DMS 273 treated with DMSO at 0.1 percent for 48 hours (cell line): ENCODE results near the gene AXIN1.
A peak's percentile ranks its signal among the peaks of the same experiment; 100 is the strongest.
"Not testable (repeated sequence)": the region's sequence is repeated elsewhere in the genome, so short reads cannot be mapped to it uniquely, and the experiment has no call there.

ENCODE experiments used
- DNase-seq: peaks from one replicate; lab custom pipeline; 2025; lab: John Stamatoyannopoulos, UW

The AXIN1 gene

DNA sequence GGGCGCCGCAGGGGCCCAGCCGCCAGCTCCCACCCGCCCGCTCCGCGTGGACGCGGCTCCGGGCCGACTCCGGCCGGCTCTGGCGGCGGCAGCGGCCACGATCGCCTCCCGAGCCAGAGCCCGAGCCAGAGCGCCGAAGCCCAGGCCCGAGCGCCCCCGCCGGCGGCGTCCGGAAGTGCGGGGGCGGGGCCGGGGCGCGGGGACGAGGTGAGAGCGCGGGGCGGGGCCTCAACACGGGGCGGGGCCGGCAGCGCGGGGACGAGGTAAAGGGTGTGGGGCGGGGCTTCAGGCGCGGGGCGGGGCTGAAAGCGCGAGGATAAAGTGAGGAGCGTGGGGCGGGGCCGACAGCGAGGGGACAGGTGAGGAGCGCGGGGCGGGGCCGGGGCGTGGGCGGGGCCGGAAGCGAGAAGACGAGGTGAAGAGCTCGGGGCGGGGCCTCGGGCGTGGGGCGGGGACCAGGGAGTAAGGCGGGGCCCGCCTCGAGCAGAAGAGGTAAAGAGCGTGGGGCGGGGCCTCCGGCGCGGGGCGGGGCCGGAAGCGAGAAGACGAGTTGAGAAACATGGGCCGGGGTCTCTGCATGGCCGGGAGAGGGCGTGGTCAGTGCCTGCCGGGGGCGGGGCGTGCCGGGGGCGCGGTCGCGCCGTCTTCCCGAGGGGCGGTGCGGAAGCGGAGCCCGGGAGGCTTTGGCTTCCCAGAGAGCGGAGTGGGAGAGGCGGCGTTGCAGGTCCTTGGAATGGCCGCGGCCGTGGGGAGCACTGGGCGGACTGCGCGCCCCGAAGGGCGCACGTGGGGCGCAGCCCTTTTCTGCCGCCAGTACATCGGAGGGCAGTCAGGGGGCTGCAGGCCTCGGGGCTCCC, at the start of gene AXIN1:
Gene AXIN1 (minus strand): TSS at position 177 of the 857 bp plus-strand sequence. CDS start 5,698 bp downstream, outside the sequence.
- DNase-seq = peak; percentile 99

DNA sequence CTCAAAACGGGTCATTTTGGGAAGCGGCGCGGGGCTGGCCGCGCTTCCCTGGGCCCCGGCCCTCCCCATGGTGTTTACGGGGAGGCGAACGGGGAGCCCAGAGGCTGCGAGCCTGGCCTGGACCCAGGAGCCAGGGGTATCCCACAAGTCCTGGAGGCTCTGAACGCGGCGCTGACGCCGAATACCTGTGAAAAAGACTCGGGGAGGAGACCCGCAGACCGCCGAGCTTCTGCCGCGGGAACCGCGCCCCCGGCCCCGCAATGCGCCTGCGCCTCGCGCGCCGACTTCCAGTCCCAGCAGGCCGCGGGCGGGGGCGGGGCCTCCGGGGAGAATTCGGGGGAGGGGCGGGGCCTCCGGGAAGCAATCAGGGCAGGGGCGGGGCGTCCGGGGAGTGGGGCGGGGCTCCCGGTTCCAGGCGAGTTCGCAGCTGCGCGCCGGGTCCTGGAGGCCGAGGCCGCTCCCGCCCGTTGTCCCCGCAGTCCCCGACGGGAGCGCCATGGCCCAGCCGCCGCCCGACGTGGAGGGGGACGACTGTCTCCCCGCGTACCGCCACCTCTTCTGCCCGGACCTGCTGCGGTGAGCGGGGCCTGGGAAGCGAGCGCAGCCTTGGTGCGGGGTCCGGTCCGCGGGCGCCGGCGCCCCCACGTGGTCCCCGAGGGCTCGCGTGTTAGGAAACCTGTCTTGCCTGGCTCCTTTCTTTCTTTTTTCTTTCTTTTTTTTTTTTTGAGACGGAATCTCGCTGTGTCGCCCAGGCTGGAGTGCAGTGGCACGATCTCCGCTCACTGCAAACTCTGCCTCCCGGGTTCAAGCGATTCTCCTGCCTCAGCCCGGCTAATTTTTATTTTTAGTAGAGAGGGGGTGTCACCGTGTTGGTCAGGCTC, 49.2 kb upstream of the AXIN1 start, which contains the start of gene DECR2:
Gene DECR2 (plus strand): TSS at position 418 of the 881 bp plus-strand sequence. CDS start 79 bp downstream, at position 497.
- DNase-seq = peak; percentile 74

DNA sequence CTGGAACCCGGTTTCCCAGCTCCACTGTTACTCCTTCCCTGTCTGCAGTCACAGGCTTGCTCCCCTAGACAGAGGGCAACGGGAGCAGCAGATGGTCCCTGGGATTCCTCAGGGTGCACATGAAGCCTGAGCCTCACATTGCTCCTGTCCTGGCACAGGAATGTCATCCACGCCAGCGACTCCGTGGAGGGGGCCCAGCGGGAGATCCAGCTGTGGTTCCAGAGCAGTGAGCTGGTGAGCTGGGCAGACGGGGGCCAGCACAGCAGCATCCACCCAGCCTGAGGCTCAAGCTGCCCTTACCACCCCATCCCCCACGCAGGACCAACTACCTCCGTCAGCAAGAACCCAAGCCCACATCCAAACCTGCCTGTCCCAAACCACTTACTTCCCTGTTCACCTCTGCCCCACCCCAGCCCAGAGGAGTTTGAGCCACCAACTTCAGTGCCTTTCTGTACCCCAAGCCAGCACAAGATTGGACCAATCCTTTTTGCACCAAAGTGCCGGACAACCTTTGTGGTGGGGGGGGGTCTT, 47.6 kb upstream of the AXIN1 start:
- DNase-seq = no peak

GRCh38 chr16:399340-400019, 47.0 kb upstream of the AXIN1 start:
- no peak for DNase-seq

DNA sequence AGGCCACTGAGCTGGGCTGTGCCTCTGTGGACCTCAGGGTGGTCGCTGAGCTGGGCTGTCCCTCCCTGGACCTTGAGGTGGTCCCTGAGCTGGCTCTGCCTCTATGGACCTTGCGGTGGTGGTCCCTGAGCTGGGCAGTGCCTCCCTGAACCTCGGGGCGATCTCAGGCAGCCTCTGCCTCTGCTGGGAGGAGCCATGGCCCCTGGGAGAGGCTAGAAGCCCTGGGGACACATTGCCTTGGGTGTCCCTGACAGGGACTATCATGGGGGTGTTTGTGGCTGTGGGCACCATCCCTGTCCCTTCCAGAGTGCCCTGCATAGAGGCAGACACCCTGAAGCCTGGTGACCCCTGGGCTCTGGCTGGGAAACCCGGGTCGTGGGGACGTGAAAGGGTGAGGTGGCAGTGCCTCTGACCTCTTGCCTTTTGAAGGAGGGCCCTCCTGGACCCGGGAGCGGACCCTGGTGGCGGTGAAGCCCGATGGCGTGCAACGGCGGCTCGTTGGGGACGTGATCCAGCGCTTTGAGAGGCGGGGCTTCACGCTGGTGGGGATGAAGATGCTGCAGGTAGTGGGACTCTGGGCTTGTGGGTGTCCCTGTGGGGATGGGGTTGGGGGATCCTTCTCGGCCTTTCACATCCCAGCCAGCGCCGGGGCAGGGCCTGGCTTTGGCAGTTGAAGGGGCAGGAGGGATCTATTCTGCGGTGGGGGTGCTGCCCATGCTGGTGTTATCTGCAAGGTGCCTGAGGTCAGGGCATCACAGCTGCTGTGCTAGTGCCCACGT, 46.2 kb upstream of the AXIN1 start:
- no peak for DNase-seq

DNA sequence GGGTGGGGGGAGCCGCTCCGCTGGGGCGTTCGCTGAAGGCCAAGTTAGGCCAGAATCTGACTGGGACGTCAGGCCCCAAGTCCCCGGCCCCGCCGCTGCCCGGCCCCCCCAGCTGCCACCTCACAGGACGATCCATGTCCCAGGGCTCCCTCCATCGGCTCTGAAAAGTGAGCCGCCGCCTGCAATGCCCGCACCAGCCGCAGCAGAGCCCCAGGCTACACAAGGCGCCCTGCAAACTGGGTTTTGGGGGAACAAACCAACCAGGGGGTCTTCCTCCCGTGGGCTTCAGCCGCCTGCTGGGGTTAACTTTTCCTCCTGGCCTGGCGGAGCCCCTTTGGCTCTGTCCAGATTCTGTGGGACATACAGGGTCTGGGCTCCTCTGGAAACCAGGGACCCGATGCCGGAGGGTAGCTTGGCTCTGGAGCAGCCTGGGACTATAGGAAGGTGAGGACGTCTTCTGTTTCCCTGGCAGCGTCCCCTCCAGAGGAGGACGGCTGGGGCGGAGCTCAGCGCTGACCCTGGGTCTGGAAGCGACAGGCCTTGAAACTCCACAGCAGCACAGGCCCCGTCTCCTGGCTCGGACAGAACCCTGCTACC, 45.3 kb upstream of the AXIN1 start:
- DNase-seq = no peak

DNA sequence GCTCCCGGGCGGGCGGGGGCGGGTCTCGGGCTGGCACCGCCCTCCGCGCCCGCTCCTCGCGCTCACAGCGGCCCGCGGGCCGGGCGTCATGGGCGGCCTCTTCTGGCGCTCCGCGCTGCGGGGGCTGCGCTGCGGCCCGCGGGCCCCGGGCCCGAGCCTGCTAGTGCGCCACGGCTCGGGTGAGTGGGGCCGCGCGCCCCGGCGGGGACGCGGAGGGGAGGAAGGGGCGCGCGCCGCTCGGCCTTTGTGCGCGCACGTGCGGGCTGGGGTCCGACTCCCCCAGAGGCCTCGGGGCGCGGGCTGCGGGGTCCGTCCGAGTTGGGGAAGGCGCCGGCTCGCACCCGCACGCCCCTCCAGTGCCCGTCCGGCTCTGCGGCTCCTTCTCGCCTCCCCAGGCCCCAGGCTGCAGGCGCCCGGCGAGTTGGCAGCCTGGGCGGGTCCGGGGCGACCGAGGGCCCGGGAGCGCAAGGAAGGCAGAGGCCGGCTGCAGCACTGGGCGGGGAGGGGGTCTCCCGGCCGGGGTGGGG, 44.7 kb upstream of the AXIN1 start, which contains the start of gene NME4:
Gene NME4 (plus strand): TSS at position 65 of the 527 bp plus-strand sequence. CDS start 24 bp downstream, at position 89.
- DNase-seq = no peak

- DNase-seq = no peak
These were observed 44.1 kb upstream of the AXIN1 start for GRCh38 chr16:396605-397004.

- DNase-seq = no peak
These were observed 43.7 kb upstream of the AXIN1 start for GRCh38 chr16:396199-396598.

DNA sequence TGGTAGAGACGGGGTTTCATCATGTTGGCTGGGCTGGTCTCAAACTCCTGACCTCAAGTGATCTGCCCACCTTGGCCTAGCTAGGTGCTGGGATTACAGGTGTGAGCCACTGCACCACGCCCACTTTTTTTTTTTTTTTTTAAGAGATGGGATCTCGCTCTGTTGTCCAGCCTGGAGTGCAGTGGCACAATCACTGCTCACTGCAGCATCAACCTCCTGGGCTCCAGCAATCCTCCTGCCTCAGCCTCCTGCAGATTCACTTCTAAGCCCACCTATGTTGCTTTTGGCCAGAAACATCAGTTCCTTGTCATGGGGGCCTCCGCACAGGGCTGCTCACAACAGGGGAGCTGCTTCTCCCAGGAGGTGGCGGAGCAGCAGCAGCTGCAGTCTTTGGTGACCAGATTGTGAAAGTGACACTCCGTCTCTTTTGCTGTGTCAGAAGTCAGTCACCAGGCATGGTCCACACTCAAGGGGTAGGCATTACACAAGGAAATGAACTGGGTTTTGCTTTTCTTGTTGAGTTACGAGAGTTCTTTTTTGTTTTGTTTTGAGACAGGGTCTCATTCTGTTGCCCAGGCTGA, 40.0 kb upstream of the AXIN1 start:
- no peak for DNase-seq

DNA sequence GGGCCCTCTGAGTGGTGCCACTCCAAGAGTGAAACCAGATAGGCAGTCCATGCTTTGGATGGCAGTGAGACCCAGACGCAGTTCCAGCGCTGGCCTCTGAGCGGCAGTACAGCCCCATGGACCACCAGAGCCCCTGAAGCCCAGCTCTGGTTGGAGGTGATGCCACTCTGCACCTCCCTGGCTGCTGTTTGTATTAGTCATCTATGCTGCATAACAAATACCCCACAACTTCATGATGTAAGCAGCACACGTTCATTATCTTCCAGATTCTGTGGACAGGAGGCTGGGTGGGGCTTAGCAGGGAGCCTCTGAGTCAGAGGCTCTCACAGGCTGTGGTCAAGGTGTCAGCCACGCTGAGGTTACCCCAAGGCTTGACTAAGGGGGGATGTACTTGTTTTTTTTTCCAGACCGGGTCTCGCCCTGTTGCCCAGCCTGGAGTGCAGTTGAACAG, 39.4 kb upstream of the AXIN1 start:
- peak; percentile 27 for DNase-seq

DNA sequence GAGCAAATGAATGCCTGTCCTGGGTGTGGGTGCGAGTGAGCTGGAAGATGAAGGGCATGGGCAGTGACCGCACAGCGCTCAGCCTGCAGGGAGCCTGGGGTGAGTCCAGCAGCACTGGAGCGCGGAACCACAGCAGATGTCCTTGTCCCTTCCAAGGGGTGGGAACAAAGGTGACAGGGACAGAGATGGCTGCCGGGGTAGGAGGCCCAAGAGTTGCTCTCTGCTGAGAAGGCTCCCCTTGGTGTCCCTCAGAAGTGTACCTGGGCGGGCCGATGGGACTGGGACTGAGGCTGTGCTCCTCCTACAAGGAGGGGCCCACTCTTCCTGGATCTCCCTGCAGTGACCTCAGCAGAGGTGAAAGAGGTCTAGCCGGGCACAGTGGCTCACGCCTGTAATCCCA, 36.8 kb upstream of the AXIN1 start:
- DNase-seq = no peak

GRCh38 chr16:387761-388666, 35.5 kb upstream of the AXIN1 start:
- not testable (repeated sequence) for DNase-seq

DNA sequence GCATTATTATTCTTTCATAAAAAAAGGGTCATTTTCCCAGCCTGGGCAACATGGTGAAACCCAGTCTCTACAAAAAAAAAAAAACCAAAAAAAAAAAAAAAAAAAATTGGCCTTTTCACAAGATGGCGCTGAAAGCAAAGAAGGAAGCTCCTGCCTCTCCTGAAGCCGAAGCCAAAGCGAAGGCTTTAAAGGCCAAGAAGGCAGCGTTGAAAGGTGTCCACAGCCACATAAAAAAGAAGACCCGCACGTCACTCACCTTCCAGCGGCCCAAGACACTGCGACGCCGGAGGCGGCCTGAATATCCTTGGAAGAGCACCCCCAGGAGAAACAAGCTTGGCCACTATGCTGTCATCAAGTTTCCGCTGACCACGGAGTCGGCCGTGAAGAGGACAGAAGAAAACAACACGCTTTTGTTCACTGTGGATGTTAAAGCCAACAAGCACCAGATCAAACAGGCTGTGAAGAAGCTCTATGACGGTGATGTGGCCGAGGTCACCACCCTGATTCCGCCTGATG, 34.2 kb upstream of the AXIN1 start:
- no peak for DNase-seq

DNA sequence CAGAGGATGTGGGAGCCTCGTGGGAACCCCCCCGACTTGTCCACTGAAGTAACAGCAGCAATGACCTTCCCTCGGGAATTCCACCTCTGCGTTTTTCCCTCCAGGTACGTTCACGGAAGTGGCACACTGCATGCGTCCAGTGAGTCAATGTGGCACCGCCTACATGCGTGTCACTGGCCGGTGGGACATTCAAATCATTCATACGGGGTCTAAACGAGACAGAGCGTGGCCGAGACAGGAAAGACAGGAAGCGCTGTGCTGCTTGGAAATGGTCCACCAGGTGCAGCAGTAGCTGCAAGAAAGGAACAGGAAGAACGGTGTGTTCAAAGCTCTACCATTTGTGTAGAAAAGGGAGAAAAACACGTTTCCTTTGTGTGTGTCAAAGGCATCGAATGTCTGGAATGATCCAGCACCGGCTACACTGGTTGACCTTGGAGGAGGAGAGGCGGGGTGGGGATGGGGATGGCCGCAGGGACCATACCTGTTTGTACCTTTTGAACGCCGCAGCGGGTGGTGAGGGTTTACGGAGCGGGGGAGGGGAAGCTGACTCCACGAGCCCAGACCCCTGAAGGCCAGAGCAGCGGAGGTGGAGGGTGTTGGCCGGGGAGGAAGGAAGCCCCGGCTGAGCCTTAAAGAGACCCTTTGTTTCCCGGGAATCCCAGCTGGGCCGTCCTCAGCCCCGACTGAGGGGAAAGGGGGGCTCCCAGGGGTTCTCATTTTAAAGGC, 31.0 kb upstream of the AXIN1 start:
- no peak for DNase-seq

- no peak for DNase-seq
These were observed 29.5 kb upstream of the AXIN1 start, which contains the start of gene PGAP6 for GRCh38 chr16:381789-382717. TSS of gene PGAP6 (minus strand) at chr16:381978. CDS start at chr16:381821, 157 bp downstream.
